Ramos (cell line): ENCODE measurements around the gene CRHR1.
"Not testable (repeated sequence)": the region's sequence is repeated elsewhere in the genome, so short reads cannot be mapped to it uniquely, and the experiment has no call there.

Experiments used
- in situ Hi-C: fragments of 300-500 bp; cut with MboI; formaldehyde crosslinking; loops from one replicate; pipeline ENCODE4 v1.14.3; 2022; ENCODE audit warnings: low sequenced_read_pairs; ENCODE audit not compliant: unreplicated experiment

The CRHR1 gene

GRCh38 chr17:45854209-45854608 is 70.1 kb downstream of the CRHR1 start:
- in situ Hi-C loops, result no loop called here

- in situ Hi-C loops, result no loop called here
Measured at GRCh38 chr17:45855691-45856336, 71.7 kb downstream of the CRHR1 start.

GRCh38 chr17:45857977-45858708 is 74.0 kb downstream of the CRHR1 start:
- in situ Hi-C loops, result no loop called here

GRCh38 chr17:45861165-45861564 is 77.0 kb downstream of the CRHR1 start:
- in situ Hi-C loops, result no loop called here

- in situ Hi-C loops, result not testable (repeated sequence)
Measured at GRCh38 chr17:45862127-45862526, 78.0 kb downstream of the CRHR1 start.

- in situ Hi-C loops, result no loop called here
Measured at GRCh38 chr17:45863857-45864654, 79.9 kb downstream of the CRHR1 start.

GRCh38 chr17:45867171-45867570 is 83.1 kb downstream of the CRHR1 start:
- in situ Hi-C loops, result no loop called here

GRCh38 chr17:45867702-45868101 is 83.6 kb downstream of the CRHR1 start:
- in situ Hi-C loops, result no loop called here

GRCh38 chr17:45868276-45868675 is 84.2 kb downstream of the CRHR1 start:
- in situ Hi-C loops, result no loop called here

- in situ Hi-C loops, result no loop called here
Measured at GRCh38 chr17:45869676-45870341, 85.7 kb downstream of the CRHR1 start.

GRCh38 chr17:45870342-45870974 is 86.3 kb downstream of the CRHR1 start:
- in situ Hi-C loops, result no loop called here

GRCh38 chr17:45871718-45872117 is 87.6 kb downstream of the CRHR1 start:
- in situ Hi-C loops, result no loop called here

- in situ Hi-C loops, result no loop called here
Measured at GRCh38 chr17:45873728-45874127, 89.6 kb downstream of the CRHR1 start.

GRCh38 chr17:45874151-45874550 is 90.0 kb downstream of the CRHR1 start:
- in situ Hi-C loops, result no loop called here

- in situ Hi-C loops, result no loop called here
Measured at GRCh38 chr17:45876539-45876938, 92.4 kb downstream of the CRHR1 start.

- in situ Hi-C loops, result no loop called here
Measured at GRCh38 chr17:45877467-45877866, 93.3 kb downstream of the CRHR1 start.

- in situ Hi-C loops, result no loop called here
Measured at GRCh38 chr17:45883063-45883462, 98.9 kb downstream of the CRHR1 start.
